Activated T-helper 2 cell treated with anti-CD3 and anti-CD28 coated beads, Interferon-gamma antibody, Interleukin-2, Interleukin-4, amounts not matched to agents 10 μg/mL and 5 μg/mL and 100 μg/mL, durations not matched to agents 14 hours and 24 hours and 36 hours (primary cell): ENCODE measurements around the gene VSTM2A. TPM values are rescaled to one million over a fixed set of nuclear protein-coding genes. Genes with fewer than 3 reads are reported as not detected.
"Not testable (repeated sequence)": the region's sequence is repeated elsewhere in the genome, so short reads cannot be mapped to it uniquely, and the experiment has no call there.

Source experiments
- DNase-seq: peaks from one replicate; pipeline ENCODE4 v3.0.0; 2021; ENCODE audit warnings: low spot score
- H3K27ac Mint-ChIP-seq: one replicate; pipeline ENCODE4 v1.8.0; 2021; ENCODE audit warnings: mixed read lengths
- H3K27me3 Mint-ChIP-seq: one replicate; pipeline ENCODE4 v1.8.0; 2021; ENCODE audit warnings: low read depth, mixed read lengths
- H3K36me3 Mint-ChIP-seq: one replicate; pipeline ENCODE4 v1.8.0; 2021; ENCODE audit warnings: low read depth, mixed read lengths
- H3K4me1 Mint-ChIP-seq: one replicate; pipeline ENCODE4 v1.8.0; 2021; ENCODE audit warnings: low read depth, mixed read lengths
- H3K4me3 Mint-ChIP-seq: one replicate; pipeline ENCODE4 v1.8.0; 2021; ENCODE audit warnings: low read depth, mild to moderate bottlenecking, moderate library complexity, mixed read lengths
- H3K9me3 Mint-ChIP-seq: one replicate; pipeline ENCODE4 v1.8.0; 2021; ENCODE audit warnings: mixed read lengths
- intact Hi-C: fragments of 100-400 bp; cut with micrococcal nuclease; formaldehyde crosslinking; loops from one replicate; pipeline ENCODE4 v1.15.1; 2023
- total RNA-seq: library from RNA; stranded (reverse); gene quantifications from 2 replicates; pipeline ENCODE4 v1.2.3, GENCODE V29; 2022

Gene VSTM2A
- total RNA-seq = not detected in 2 replicates

- H3K36me3 Mint-ChIP-seq = no peaks in the 10 kb centered on the region
- H3K4me1 Mint-ChIP-seq = no peaks in the 10 kb centered on the region
- peaks cover 30% of the 10 kb centered on the region for H3K27me3 Mint-ChIP-seq
- no peak within 1 kb of the TSS for H3K27ac Mint-ChIP-seq
- intact Hi-C loops = no loop called here
- H3K9me3 Mint-ChIP-seq = peaks cover under 1% of the 10 kb centered on the region
- no peak for DNase-seq
- no peak within 1 kb of the TSS for H3K4me3 Mint-ChIP-seq
Observed at GRCh38 chr7:54541669-54542625, at the start of gene VSTM2A. VSTM2A (plus strand) TSS chr7:54542375; CDS start chr7:54542731, 356 bp downstream.

GRCh38 chr7:54504531-54504930 is 37.6 kb upstream of the VSTM2A start:
- H3K4me3 Mint-ChIP-seq, intact Hi-C loops, H3K27me3 Mint-ChIP-seq, H3K4me1 Mint-ChIP-seq, H3K27ac Mint-ChIP-seq, DNase-seq, H3K36me3 Mint-ChIP-seq: not testable (repeated sequence)
- peaks cover 30% of the 10 kb centered on the region for H3K9me3 Mint-ChIP-seq

- Mint-ChIP-seq H3K27me3 (no peaks in the 10 kb centered on the region), H3K4me1 (no peaks in the 10 kb centered on the region), H3K36me3 (no peaks in the 10 kb centered on the region), H3K27ac (no peak overlapping the region), H3K4me3 (no peak overlapping the region), H3K9me3 (peaks cover 48% of the 10 kb centered on the region)
- no peak for DNase-seq
- intact Hi-C loops = no loop called here
Observed at GRCh38 chr7:54529568-54529967, 12.6 kb upstream of the VSTM2A start.

- Mint-ChIP-seq H3K9me3 (peaks cover 16% of the 10 kb centered on the region), H3K4me1 (no peaks in the 10 kb centered on the region), H3K4me3 (no peak overlapping the region), H3K36me3 (no peaks in the 10 kb centered on the region), H3K27me3 (peaks cover 12% of the 10 kb centered on the region), H3K27ac (no peak overlapping the region)
- no peak for DNase-seq
- intact Hi-C loops = no loop called here
Observed at GRCh38 chr7:54538122-54538521, 4.1 kb upstream of the VSTM2A start.

- H3K27me3 Mint-ChIP-seq = peaks cover 31% of the 10 kb centered on the region
- no peak for DNase-seq
- no peaks in the 10 kb centered on the region for H3K36me3 Mint-ChIP-seq
- H3K4me1 Mint-ChIP-seq = no peaks in the 10 kb centered on the region
- no peaks in the 10 kb centered on the region for H3K9me3 Mint-ChIP-seq
- intact Hi-C loops = no loop called here
- H3K27ac Mint-ChIP-seq = no peak overlapping the region
- no peak overlapping the region for H3K4me3 Mint-ChIP-seq
Observed at GRCh38 chr7:54543051-54543488, 895 bp downstream of the VSTM2A start.

- Mint-ChIP-seq H3K9me3 (no peaks in the 10 kb centered on the region), H3K4me1 (no peaks in the 10 kb centered on the region), H3K36me3 (no peaks in the 10 kb centered on the region), H3K27me3 (peaks cover 34% of the 10 kb centered on the region), H3K4me3 (no peak overlapping the region), H3K27ac (no peak overlapping the region)
- no peak for DNase-seq
- intact Hi-C loops = no loop called here
Observed at GRCh38 chr7:54544149-54544526, 2.0 kb downstream of the VSTM2A start.

- intact Hi-C loops = no loop called here
- Mint-ChIP-seq H3K9me3 (no peaks in the 10 kb centered on the region), H3K36me3 (no peaks in the 10 kb centered on the region), H3K4me1 (no peaks in the 10 kb centered on the region), H3K27ac (no peak overlapping the region), H3K27me3 (peaks cover 34% of the 10 kb centered on the region), H3K4me3 (no peak overlapping the region)
- DNase-seq = no peak
Observed at GRCh38 chr7:54544527-54545240, 2.5 kb downstream of the VSTM2A start.

GRCh38 chr7:54545241-54545563 is 3.0 kb downstream of the VSTM2A start:
- peaks cover 34% of the 10 kb centered on the region for H3K27me3 Mint-ChIP-seq
- H3K4me3 Mint-ChIP-seq = no peak overlapping the region
- H3K36me3 Mint-ChIP-seq = no peaks in the 10 kb centered on the region
- no peak overlapping the region for H3K27ac Mint-ChIP-seq
- intact Hi-C loops = no loop called here
- DNase-seq = no peak
- H3K4me1 Mint-ChIP-seq = no peaks in the 10 kb centered on the region
- no peaks in the 10 kb centered on the region for H3K9me3 Mint-ChIP-seq

- intact Hi-C loops = no loop called here
Observed at GRCh38 chr7:54546081-54546985, 4.2 kb downstream of the VSTM2A start.

GRCh38 chr7:54546986-54547314 is 4.8 kb downstream of the VSTM2A start:
- Mint-ChIP-seq H3K36me3 (no peaks in the 10 kb centered on the region), H3K27ac (no peak overlapping the region), H3K9me3 (no peaks in the 10 kb centered on the region), H3K27me3 (peaks cover 28% of the 10 kb centered on the region), H3K4me1 (no peaks in the 10 kb centered on the region), H3K4me3 (no peak overlapping the region)
- DNase-seq = no peak
- intact Hi-C loops = no loop called here

More at GRCh38 chr7:54546081-54546985, 4.2 kb downstream of the VSTM2A start:
- H3K4me3 Mint-ChIP-seq = no peak overlapping the region
- H3K4me1 Mint-ChIP-seq = no peaks in the 10 kb centered on the region
- H3K27ac Mint-ChIP-seq = no peak overlapping the region
- H3K9me3 Mint-ChIP-seq = no peaks in the 10 kb centered on the region
- peaks cover 33% of the 10 kb centered on the region for H3K27me3 Mint-ChIP-seq
- no peak for DNase-seq
- H3K36me3 Mint-ChIP-seq = no peaks in the 10 kb centered on the region

GRCh38 chr7:54550471-54550870 is 8.3 kb downstream of the VSTM2A start:
- intact Hi-C loops = no loop called here
- Mint-ChIP-seq H3K9me3 (no peaks in the 10 kb centered on the region), H3K27ac (no peak overlapping the region), H3K4me1 (no peaks in the 10 kb centered on the region), H3K4me3 (no peak overlapping the region), H3K36me3 (no peaks in the 10 kb centered on the region), H3K27me3 (peaks cover 7% of the 10 kb centered on the region)
- no peak for DNase-seq

GRCh38 chr7:54556121-54556520 is 13.9 kb downstream of the VSTM2A start:
- intact Hi-C loops = no loop called here
- no peaks in the 10 kb centered on the region for H3K9me3 Mint-ChIP-seq
- no peak overlapping the region for H3K4me3 Mint-ChIP-seq
- H3K27me3 Mint-ChIP-seq = no peaks in the 10 kb centered on the region
- H3K4me1 Mint-ChIP-seq = no peaks in the 10 kb centered on the region
- DNase-seq = no peak
- no peak overlapping the region for H3K27ac Mint-ChIP-seq
- no peaks in the 10 kb centered on the region for H3K36me3 Mint-ChIP-seq
